ENCODE measurements around the gene YARS2. TPM values are rescaled to one million over a fixed set of nuclear protein-coding genes. Genes with fewer than 3 reads are reported as not detected.

Gene YARS2
- total and polyA plus RNA-seq, 7 donors = 8.4 to 19.9 (median 14.5) TPM

GRCh38 chr12:32777159-32777558 is 21.5 kb upstream of the YARS2 start:
- H3K27me3 ChIP-seq = no peaks in the 10 kb centered on the region
- no peak overlapping the region for H3K4me3 ChIP-seq
- H3K4me1 ChIP-seq = no peaks in the 10 kb centered on the region
- intact Hi-C loops (cut with DNase I) = no loop called here
- no peak for TF ChIP-seq EP300 (IDR thresholded peaks at IDR 0.05)
- TF ChIP-seq POLR2A (IDR thresholded peaks at IDR 0.05) = no peak
- no peak for TF ChIP-seq CTCF (IDR thresholded peaks at IDR 0.05)
- TF ChIP-seq POLR2AphosphoS5 (IDR thresholded peaks at IDR 0.05) = no peak
- WGBS, 2 donors = 78 to 79% methylated on average over 5 of the region's 5 CpGs
- no peaks in the 10 kb centered on the region for H3K36me3 ChIP-seq
- H3K9me3 ChIP-seq = no peaks in the 10 kb centered on the region
- no peak overlapping the region for H3K27ac ChIP-seq
- DNase-seq = no peak

GRCh38 chr12:32776258-32776657 is 20.6 kb upstream of the YARS2 start:
- H3K27me3 ChIP-seq = no peaks in the 10 kb centered on the region
- H3K9me3 ChIP-seq = no peaks in the 10 kb centered on the region
- TF ChIP-seq POLR2A (IDR thresholded peaks at IDR 0.05) = no peak
- TF ChIP-seq EP300 (IDR thresholded peaks at IDR 0.05) = no peak
- TF ChIP-seq POLR2AphosphoS5 (IDR thresholded peaks at IDR 0.05) = no peak
- TF ChIP-seq CTCF (IDR thresholded peaks at IDR 0.05) = no peak
- WGBS, 2 donors = 30 to 73% methylated on average over 4 of the region's 4 CpGs
- no peak overlapping the region for H3K27ac ChIP-seq
- H3K4me1 ChIP-seq = no peaks in the 10 kb centered on the region
- no peak overlapping the region for H3K4me3 ChIP-seq
- H3K36me3 ChIP-seq = no peaks in the 10 kb centered on the region
- intact Hi-C loops (cut with DNase I) = no loop called here
- DNase-seq = no peak

- 11 to 43% methylated on average over 6 of the region's 6 CpGs for WGBS, 2 donors
- intact Hi-C loops (cut with DNase I) = no loop called here
- no peak overlapping the region for H3K27ac ChIP-seq
- TF ChIP-seq EP300 (IDR thresholded peaks at IDR 0.05) (no peak), CTCF (IDR thresholded peaks at IDR 0.05) (no peak), POLR2A (IDR thresholded peaks at IDR 0.05) (no peak), POLR2AphosphoS5 (IDR thresholded peaks at IDR 0.05) (no peak)
- H3K4me3 ChIP-seq = no peak overlapping the region
- no peaks in the 10 kb centered on the region for H3K27me3 ChIP-seq
- H3K4me1 ChIP-seq = no peaks in the 10 kb centered on the region
- no peaks in the 10 kb centered on the region for H3K9me3 ChIP-seq
- no peaks in the 10 kb centered on the region for H3K36me3 ChIP-seq
- DNase-seq = no peak
These were observed 18.0 kb upstream of the YARS2 start for GRCh38 chr12:32773691-32774090.

DNA sequence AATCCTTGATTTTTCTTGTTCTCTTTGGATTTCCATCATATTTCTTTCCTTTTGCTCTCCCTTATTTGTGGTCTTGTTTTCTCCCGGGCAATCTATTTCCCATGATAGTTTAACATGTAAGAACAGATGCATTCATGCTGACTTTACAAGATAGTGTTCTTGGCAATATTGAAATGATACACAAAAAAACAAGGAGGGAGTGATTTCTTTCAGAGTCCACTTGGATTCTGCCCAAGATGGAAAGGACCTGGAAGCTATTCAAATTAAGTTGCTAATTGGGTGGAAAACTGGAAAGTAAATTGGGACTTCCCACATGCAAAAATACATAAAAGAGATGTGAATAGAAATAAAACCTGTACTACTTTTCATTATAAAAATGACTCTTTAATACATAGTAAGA is 14.4 kb upstream of the YARS2 start:
- no peak overlapping the region for H3K27ac ChIP-seq
- intact Hi-C loops (cut with DNase I) = no loop called here
- no peaks in the 10 kb centered on the region for H3K36me3 ChIP-seq
- peaks cover 0 to 4% (median 0%) of the 10 kb centered on the region in 3 donors for H3K27me3 ChIP-seq
- no peak for DNase-seq
- H3K4me1 ChIP-seq = no peaks in the 10 kb centered on the region
- H3K9me3 ChIP-seq = no peaks in the 10 kb centered on the region
- WGBS, 2 donors = 14 to 64% methylated on average over 1 of the region's 1 CpG
- TF ChIP-seq POLR2AphosphoS5 (IDR thresholded peaks at IDR 0.05) = no peak
- no peak for TF ChIP-seq CTCF (IDR thresholded peaks at IDR 0.05)
- TF ChIP-seq POLR2A (IDR thresholded peaks at IDR 0.05) = no peak
- TF ChIP-seq EP300 (IDR thresholded peaks at IDR 0.05) = no peak
- no peak overlapping the region for H3K4me3 ChIP-seq

DNA sequence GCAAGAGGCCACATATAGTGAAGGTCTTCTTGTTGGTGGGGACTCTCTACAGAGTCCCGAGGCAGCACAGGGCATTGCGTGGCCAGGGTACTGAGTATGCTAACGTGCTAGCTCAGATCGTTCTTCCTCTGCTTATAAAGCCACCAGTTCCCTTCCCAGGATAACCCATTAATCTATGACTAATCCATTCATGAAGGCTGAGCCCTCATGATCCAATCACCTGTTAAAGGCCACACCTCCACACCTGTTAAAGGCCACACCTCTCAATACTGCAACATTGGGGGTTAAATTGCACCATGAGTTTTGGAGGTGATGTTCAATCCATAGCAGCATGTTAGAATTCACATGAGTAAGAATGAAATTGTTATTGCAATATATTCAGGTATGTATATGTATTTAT is 12.8 kb upstream of the YARS2 start:
- WGBS, 2 donors = 54 to 76% methylated on average over 4 of the region's 4 CpGs
- no peak for TF ChIP-seq POLR2A (IDR thresholded peaks at IDR 0.05)
- no peak for TF ChIP-seq POLR2AphosphoS5 (IDR thresholded peaks at IDR 0.05)
- TF ChIP-seq CTCF (IDR thresholded peaks at IDR 0.05) = no peak
- TF ChIP-seq EP300 (IDR thresholded peaks at IDR 0.05) = no peak
- H3K4me3 ChIP-seq = no peak overlapping the region
- no peak overlapping the region for H3K27ac ChIP-seq
- intact Hi-C loops (cut with DNase I) = no loop called here
- H3K9me3 ChIP-seq = no peaks in the 10 kb centered on the region
- no peaks in the 10 kb centered on the region for H3K4me1 ChIP-seq
- peaks cover 0 to 4% (median 0%) of the 10 kb centered on the region in 3 donors for H3K27me3 ChIP-seq
- H3K36me3 ChIP-seq = no peaks in the 10 kb centered on the region
- no peak for DNase-seq
